C1 segment of cervical spinal cord (tissue), 14 donors: ENCODE measurements around the gene MLST8.
A peak's percentile ranks its signal among the peaks of the same experiment; 100 is the strongest.

Source experiments
- DNase-seq, 14 donors: peaks; one replicate each; lab custom pipeline; 2025; lab: John Stamatoyannopoulos, UW

MLST8 gene, protein sequence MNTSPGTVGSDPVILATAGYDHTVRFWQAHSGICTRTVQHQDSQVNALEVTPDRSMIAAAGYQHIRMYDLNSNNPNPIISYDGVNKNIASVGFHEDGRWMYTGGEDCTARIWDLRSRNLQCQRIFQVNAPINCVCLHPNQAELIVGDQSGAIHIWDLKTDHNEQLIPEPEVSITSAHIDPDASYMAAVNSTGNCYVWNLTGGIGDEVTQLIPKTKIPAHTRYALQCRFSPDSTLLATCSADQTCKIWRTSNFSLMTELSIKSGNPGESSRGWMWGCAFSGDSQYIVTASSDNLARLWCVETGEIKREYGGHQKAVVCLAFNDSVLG

DNA sequence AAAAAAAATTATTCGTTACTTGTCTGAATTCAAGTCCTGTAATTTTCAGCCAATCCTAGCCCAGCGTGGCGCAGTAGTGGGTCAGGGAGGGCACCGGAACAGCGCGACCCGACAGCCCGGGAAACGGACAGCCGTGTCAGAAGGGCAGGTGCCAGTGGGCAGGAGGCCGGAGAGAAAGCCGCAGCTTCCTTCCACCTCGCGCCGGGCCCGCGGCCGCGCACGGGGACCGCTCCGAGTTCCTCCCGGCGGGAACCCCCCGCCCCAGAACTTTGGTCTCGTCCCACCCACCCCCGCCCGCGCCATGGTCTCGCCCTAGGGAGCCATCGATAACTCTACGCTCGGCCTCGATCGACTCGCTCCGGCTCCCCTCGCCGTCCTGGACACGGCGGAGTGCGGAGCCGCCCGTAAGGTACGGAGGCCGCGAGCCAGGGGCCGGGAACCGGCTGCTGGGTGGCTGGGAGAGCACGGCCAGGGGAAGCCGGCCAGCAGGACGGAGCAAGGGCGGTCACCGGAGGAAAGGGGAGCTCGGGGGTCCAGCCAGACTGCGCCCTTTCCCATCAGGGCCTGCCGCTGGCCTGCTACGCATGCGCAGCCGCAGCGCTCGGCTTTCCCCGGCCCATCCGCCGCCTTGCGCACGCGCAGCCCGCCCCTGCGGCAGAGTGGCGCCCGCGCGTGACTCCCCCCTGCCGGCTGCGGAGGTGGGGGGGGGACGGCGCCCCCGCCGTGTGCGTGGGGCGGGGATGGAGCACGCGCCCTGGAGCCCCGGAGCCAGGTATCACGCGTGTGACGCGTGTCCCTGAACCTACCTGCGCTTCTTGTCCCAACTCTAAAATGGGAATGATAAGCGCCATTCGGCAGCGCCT is at the start of gene MLST8:
Gene MLST8, plus strand, starts transcription at position 351 of the 863 bp plus-strand sequence. CDS start 632 bp downstream, outside the sequence.
- DNase-seq, result peak; percentile 58 to 99 (median 90)

DNA sequence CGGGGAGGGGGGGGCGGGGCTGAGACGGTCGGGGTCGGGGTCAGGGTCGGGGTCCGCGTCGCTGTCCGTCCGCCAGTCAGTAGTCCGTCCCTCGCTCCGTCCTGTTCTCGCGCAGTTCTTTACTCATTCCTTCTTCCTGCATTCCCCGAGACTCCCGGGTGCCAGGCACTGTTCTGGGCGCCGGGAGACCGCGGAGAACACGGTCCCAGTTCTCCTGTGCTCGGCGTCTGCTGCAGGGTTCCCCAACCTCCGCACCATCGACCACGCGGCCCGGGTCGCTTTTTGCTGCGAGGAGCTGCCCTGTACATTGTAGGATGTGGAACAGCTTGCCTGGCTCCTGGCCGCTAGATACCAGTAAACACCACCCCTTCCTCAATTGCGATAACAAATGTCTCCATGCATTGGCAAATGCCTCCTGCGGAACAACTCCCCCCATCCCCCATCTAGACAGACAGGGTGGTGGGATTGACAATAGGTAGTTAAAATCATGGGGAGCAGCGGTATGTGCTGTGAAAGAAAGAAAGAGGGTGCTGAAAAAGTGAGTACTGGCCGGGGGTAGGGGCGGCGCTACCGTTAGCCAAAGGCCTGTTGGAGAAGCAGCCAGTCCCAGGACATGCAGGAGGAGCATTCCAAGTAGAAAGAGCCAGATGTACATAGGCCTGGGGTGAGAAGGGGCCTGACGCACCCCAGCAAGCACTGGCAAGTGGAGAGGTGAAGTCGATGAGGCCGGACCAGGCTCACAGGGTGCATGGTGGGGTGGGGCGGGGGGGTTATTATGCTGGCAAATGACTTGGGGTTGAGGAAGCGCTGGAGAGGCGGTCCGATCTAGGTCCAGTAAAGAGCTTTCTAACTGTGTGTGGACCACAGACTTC is 49.0 kb upstream of the MLST8 start:
- peak in 3 of 14 donors; percentile 40 to 52 (median 41) for DNase-seq

DNA sequence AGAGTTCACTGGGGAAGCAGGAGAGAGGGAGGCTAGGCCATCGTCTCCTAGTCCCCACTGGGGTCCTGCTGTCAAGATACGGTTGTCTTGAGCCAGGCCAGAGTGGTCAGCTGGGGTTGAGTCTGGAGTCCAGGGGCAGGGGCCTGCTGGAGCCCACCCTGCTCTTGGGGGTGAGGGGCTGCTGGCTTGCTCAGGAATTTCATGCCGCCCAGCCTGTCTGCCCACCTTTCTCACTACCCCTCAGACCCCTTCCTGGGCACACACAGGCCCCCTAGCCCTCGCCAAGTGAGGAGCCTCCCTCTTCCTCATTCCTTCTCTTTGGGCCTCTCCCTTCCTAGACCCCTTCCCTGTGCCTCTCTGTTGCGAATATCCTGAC is 48.4 kb upstream of the MLST8 start:
- peak in 1 of 14 donors; percentile 41 for DNase-seq

DNA sequence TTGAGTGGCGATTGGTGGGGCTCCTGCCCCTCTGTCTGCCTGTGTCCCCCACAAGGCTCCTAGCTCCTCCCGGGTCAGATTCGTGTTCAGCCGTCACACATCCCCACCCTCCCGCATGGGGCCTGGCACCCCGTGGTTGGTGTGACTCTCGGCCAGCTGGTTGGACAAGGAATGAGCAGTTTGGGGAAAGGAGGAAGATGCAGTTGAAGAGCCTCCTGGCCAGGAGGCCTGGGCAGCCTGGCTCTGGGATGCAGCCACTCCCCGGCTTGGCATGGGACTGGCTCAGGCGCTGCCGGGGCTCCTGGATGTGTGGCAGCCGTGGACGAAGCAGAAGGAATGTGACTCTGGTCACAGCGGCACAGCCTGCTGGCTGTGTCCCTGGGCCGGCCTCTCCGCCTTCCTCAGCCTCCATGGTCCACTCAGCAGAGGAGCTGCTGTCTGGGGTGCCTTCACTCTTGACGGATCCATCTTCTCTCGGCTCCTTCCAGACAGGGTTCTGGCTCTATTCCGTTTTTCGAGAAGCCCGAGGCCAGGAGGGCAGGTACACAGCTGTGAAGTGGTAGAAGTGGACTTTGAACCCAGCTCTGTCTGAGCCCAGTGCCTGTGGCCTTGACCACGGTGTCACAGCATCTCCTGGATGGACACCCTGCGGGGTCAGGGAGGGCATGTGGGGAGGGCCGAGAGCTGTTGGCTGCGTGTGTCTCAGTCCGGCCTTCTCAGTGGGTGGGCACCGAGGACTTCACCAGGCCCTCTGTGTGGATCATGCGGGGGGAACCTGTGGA is 47.6 kb upstream of the MLST8 start:
- DNase-seq, result peak in 7 of 14 donors; percentile 14 to 59 (median 39)

DNA sequence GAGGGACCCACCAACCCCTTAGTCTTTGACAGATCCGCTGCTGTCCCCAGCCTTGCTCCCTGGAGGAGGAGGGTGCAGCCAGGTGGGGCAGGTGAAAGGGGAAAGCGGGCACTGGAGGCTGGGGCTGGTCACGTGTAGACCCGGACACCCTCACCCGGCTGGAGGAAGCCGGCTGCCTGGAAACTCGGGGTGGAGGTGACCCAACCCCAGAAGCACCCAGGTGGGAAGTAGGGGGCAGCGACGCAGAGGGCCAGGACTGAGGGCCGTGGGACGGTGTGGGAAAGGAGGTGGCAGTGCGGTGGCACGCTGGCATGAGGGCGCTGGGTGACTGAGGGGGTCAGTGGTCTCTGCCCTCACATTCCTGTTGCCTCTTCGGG is 47.0 kb upstream of the MLST8 start:
- DNase-seq, result no peak

DNA sequence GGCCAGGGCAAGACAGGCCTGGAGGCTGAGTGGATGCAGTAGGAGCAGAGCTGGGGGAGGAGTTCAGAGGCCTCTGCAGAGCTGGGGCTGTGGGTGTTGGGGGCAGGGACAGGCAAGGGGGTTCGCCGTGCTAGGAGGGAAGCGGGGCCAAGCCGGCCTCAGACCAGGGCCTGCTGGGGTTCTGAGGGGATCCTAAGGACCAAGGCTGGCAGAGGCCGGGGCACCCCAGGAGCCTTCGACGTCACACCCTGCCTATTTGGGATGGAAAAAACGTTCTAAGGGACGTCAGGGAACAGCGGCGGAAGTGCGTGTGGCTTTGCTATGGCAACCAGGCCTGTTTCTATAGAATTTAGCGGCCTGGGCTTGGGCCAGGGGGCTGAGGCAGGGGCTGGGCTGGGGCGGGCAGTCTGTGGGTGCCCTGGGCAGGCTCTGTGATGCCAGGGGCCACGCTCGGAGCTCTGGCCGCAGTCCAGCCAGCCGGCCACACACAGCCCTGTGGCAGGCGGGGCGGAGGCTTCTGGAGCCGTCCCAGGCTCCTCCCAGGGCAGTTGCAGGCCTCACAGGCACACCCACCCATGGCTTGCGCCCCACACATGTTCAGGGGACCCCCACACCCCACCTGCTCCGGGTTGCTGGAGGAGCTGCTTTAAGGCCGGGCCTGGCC is 45.9 kb upstream of the MLST8 start:
- peak in 9 of 14 donors; percentile 14 to 69 (median 45) for DNase-seq

DNA sequence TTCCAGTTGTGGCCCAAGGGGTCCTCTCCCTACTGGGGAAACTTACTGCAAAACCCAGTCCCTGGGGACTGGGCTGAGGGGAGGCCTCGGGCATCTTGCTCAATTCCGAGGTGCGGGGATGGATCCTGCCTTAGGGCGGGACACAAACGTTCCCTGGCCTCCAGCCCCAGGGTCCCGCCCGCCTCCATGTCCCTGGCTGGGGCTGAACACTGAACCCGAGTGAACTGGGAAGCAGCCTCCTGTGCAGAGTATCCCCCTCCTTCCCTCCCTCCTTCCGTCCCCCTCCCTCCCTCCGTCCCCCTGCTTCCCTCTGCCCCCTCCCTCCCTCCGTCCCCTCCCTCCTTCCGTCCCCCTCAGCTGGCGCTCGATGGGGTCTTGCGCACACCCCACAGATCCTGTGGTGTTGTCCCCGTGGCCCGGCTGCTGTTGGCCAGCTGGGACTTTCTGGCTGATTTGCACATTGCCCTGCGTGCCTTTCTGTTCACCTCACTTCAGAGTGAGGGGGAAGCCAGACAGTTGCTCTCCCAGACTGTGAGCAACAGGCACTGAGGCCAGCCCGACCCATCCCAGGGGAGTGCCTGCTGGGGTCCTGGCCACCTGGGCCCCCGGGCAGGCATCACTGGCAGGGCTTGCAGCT is 44.2 kb upstream of the MLST8 start:
- no peak for DNase-seq

DNA sequence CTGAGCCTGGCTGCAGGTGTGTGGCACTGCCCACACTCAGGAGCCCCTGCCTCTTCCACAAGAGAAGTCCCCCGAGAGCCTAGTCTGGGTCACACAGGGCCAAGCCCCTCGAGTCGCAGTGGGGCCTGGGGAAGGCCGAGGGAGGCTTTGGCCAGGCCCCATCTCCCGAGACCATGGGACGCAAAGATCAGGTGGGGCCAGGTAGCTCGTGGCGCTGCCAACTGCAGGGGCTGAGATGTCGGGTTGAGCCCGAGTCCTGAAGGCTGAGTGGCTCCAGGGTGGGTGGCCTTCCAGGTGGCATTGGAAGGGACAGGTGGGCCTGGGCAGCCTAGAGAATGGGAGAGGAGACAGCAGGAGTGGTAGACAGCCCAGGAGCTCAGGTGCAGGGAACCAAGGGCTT is 43.3 kb upstream of the MLST8 start:
- DNase-seq, result no peak

DNA sequence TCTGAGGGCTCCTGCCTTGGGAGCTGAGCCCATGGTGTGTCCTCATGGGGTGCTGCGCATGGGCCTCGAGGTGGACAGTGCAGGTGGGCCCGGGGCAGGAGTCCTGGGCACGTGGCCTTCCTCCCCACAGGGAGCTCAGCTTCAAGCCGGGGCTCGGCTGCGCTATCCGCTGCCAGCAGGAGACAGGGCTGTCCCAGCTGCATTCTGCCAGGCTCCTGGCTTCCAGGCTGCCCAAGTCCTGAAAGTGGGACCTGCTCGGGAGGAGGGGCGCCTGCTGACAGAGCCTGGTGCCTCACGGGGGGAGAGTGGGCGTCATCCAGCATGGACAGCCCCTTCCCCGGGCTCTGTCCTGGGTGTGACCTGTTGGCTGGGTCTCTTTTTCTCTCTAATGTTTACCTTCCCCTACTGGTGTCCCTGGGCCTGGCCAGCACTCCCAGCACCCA is 42.6 kb upstream of the MLST8 start:
- DNase-seq, result no peak

DNA sequence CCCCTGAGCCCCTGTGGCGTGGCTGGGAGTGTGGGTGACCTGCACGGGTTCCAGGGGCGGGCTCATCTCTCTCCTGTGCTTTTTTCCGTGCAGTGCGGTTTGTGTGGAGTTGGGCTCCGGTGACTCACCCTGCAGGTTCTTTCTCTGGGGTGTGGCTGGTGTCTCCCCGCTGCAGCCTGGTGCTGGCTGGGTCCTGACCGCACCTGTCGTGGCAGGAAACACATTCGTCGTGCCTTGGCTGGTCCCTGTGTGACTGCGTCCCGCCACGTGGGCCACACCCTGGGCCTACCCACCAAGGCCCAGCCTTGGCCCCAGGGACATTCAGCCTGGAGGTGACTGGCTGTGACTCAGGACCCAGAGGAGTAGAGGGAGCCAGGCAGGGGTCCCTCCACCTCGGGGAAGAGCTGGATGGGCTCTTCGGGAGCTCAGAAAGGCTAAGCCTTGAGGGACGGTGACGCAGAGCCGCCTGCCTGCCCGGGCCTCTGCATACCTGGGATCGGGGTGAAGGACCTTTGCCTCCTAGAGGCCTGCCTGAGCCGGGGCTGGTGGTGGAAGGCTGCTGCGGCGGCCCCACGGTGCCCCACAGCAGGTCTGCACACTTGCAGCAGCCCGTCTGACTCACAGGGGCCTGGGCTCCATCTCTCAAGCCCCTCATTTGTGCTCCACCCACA is 41.9 kb upstream of the MLST8 start:
- DNase-seq, result no peak

DNA sequence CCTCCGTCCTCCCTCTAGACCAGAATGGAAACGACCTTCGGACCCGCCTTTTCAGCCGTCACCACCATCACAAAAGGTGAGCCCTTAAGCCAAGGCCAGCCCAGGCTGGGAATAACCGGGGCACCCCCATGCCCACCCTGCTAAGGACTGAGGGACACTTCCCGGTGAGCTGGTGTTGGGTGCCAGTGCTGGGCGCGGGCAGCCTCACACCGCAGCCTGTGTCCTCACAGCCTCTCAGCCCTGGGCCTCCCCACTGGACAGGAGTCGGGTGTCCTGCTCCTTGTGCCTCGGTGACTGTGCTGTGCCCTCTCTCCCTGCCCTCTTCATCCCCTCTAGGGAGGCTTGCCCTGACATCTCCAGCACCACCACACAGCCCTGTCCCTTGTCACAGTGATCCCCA is 39.4 kb upstream of the MLST8 start:
- DNase-seq, result no peak

DNA sequence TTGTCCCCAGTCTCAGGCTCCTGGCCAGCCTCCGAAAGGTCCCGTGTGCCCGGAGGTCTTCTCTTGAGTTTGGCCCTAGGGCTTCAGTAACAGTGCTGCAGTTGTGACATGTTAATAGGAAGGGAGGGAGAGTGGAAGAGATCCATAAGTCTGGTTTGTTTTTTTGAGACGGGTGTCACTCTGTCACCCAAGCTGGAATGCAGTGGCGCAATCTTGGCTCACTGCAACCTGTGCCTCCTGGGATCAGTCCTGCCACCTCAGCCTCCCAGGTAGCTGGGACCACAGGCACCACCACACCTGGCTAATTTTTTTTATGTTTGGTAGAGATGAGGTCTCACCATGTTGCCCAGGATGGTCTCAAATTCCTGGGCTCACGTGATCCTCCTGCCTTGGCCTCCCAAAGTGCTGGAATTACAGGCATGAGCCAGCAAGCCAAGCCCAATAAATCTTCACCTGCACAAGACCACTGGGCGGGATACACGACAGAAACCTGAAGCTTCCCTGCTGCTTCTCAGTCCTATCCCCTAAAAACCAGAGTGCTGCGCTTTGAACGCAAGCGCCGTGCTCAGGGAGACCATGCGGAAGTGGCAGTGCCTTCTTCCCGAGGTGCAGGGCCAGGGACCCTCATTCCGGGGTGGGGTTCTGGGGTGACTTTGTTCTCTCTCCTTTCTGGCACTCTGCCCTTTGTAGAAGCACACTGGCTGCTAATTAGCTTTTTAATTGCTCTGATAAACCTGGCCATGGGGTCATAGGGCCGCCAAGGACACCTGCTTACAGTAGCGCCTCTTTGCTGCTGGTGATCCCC is 38.8 kb upstream of the MLST8 start:
- no peak for DNase-seq

DNA sequence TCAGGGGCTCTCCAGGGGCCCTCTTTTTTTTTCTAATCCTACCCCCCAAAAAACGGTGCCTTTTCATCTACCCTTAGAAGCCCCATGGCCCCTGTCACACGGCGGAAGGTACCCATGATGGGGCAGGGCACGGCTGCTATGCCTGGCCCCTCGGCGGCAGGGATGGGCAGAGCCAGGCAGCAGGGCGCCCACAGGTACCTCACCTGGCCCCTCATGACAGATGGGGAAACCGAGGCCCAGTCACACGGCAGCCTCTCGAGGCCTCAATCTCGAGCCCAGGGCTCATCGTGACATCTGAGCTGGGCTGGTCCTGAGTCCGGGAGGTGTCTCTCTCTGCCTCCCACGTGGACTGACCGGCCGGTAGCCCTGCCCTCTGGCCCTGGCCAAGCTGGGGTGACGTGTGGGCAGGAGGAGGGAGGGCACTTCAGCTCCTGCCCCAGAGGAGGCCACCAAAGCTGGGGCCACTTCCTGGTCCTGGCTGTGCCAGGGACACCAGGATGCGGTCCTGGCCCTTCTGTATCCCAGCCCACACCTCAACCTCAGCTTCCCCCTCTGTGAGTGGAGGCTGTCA is 38.1 kb upstream of the MLST8 start:
- no peak for DNase-seq

DNA sequence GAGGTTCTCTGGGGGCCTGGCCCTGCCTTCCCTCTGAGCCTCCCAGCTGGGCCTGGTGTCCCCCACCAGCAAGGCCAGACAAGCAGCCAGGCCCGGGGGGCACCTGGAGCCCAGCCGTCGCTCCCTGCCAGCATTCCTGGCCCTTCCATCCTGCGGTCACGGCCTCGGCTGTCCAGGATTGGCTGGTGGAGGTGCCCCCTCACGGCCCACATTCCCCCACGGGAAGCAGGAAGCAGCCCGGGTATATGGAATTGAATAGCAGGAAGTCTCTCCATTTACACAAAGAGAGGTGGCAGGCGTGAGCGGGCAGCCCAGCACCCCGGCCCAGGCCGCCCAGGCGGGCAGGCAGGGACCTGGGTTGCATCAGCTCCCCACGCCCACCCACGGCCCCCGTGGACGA is 35.2 kb upstream of the MLST8 start:
- DNase-seq, result no peak

DNA sequence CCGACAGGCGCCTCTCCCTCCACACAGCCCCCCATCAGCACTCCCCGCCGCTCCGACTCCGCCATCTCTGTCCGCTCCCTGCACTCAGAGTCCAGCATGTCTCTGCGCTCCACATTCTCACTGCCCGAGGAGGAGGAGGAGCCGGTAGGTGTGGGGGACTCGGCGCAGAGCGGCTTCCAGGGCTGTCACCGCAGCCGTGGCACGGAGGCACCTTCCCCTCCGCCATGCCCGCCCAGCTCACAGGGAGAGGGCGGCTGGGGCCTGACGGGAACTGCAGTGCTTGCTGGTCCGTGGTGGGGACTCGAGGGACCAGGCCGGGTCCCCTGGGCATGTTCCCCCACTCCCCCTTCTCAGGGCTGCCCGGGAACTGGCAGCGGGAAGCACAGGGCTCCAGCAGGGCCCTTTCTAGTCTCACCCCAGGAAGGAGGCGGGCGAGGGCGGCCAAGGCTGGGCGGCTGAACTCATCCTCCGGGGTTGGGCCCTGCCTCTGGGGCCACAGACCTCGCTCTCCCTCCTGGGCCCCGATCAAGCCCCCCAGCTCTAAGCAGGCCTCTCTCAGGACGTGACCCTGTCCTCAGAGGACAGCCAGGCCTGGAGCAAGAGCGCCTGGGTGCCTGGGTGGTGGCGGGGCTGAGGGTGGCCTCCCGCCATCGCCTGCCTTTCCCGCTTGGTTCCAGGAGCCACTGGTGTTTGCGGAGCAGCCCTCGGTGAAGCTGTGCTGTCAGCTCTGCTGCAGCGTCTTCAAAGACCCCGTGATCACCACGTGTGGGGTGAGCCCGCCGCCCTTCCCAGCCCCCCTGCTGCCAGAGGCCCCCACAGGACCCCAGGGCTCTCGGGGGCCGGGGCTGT is 34.4 kb upstream of the MLST8 start:
- DNase-seq, result no peak

DNA sequence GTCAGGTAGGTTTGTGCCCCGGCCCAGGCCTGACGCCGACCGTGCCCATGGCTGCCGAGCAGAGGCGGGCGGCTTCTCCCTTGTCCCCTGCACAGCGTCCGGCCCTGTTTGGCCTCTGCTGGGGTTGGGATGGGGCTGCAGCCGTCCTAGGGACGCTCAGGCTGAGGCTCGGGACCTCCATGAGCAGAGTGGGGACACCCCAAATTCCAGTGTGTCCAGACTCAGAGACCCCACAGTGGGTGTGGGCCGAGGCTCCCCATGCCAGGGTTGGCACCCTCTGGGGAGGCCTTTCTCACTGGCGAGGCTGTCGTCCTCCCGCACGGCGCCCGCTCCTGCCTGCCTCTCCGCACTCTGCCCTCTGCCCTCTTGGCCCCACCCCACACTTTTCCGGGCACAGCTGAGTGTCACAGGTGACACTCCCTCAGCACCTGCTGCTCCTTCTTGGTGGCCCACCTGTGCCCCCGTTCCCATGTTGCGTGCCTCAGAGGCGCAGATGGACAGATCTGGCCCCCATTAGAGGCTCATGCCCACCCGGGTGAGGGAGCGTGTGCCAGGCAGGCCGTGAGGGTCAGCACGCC is 33.6 kb upstream of the MLST8 start:
- DNase-seq, result no peak
